ENCODE data around the gene ZDHHC22.

DNA sequence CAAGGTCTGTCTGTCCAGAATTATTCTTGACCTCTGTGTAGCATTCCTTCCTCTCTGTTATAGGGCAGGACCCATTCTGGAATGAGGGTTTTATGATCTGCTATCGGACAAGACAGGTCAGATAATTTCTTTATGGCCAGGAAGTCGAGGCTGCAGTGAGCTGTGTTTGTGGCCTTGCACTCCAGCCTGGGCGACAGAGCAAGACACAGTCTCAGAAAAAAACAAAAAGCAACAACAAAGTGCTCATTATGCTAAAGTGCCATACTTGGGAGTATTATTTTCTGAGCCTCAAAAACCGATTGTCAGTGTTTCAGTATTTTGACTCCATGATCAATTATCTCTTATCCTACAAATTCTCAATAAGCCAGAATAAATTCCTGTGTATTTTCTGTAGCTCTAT, 39.4 kb downstream of the ZDHHC22 start:
- TF ChIP-seq REST (IDR thresholded peaks at IDR 0.05; ENCODE audit: insufficient replicate concordance, low read depth) (no peak), CTCF (IDR thresholded peaks at IDR 0.05; ENCODE audit: insufficient read depth, low read length) (no peak), POLR2AphosphoS5 (IDR thresholded peaks at IDR 0.05; ENCODE audit: low read depth) (no peak), GABPA (IDR thresholded peaks at IDR 0.05; ENCODE audit: low read depth) (no peak)
